Ovary (tissue), 3 donors: ENCODE results near the gene MID1.

Experiments used
- CTCF ChIP-seq, 3 donors: fragments of 450-650 bp in 2 of 3; fragments of 200-600 bp in 1 of 3; IDR thresholded peaks; one replicate each; pipeline versions ENCODE4 v1.5.1 to v1.8.0; 2016 to 2022; ENCODE audit warnings: antibody characterized with exemption in 3 of 3, mild to moderate bottlenecking in 1 of 3
- EP300 ChIP-seq: sonication (generic); formaldehyde crosslinking; IDR thresholded peaks from one replicate; pipeline ENCODE4 v1.6.1; 2017; ENCODE audit warnings: antibody characterized with exemption
- donor health status: DM: no; HTN: no; CAD: no.

- TF ChIP-seq EP300 (no peak), CTCF (IDR thresholded peaks at IDR 0.05) (no peak)
Measured at GRCh38 chrX:10656214-10656613, 35.8 kb upstream of the MID1 start.
